GM18526 (cell line): ENCODE data around the gene DCUN1D4.

Source experiments
- POLR2A ChIP-seq: IDR thresholded peaks from 3 replicates; pipeline ENCODE4 v1.6.1; 2011; ENCODE audit not compliant: insufficient read length; ENCODE audit errors: extremely low read depth

DCUN1D4 gene

DNA sequence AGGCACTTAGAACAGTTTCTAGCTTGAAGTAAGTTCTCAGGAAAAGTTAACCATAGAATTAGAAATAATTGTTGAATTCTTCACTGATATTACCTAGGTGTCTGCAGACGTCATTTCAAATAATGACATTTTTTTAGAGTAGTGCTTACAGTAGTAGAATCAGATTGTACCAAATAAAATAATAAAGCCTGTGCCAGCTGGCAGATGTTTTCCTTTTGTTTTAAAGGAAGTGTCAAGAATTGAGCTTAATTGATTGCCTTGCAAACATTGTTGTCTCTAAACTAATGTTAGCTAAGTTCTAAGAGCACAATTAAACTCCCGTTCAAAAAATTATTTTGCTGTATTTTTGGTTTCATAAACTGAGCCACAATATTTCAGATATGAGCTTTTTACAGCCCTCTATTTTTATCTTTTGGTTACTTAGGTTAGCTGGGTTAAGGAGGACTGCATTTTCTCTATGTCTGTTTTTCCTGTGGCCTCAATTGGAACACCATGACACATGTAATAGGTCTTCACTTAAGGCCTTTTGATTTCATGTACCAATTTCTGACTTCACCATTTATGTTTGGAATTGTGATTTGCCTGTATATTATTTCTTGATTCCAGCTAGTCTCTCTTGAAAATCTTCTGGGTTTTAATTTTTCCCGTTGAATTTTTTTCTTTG lies 64.2 kb downstream of the DCUN1D4 start:
- no peak for TF ChIP-seq POLR2A

DNA sequence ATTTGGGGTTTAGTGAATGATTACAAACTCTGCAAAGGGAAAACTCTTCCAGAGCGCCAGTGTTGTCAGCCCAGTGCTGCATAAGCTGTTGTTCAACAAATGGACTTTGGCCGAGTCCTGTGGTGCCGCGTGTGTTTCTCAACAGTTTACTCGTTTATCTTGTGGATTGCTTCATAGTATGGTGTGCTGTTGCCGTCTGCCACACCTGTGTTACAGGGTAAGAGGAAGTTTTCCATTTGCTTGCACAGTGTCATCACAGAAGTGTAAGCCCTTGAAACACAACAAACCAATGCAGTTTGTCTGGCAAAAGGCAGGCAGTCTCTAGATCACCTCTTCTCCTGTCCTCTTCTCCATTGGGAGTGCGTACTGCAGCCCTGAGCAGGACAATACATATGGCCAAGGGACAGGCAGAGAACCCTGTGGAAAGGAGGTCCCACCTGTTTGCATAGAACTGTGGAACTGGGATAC lies 66.3 kb downstream of the DCUN1D4 start:
- no peak for TF ChIP-seq POLR2A

- no peak for TF ChIP-seq POLR2A
Observed at GRCh38 chr4:51918251-51918650, 75.3 kb downstream of the DCUN1D4 start.

DNA sequence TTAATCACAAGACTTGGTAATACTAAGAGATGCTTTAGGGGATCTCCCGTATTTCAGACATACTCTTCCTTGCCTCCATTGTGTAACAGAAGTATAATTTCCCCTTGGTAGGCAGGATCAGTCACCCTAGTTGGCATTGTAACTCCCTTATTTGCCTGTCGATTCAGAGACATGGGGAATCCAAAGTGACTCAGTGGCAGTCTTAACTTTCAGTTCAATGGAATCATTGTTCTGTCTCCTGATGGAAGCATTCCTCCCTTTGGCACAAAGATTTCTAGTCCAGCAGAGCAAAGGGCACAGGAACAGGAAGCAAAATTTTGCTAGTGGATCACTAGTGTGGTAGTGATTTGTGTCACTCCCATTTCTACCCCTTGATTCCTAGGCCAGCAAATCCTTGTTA lies 80.4 kb downstream of the DCUN1D4 start:
- TF ChIP-seq POLR2A = no peak

- no peak for TF ChIP-seq POLR2A
Observed at GRCh38 chr4:51925307-51925706, 82.4 kb downstream of the DCUN1D4 start.

GRCh38 chr4:51930557-51930956 lies 87.6 kb downstream of the DCUN1D4 start:
- no peak for TF ChIP-seq POLR2A

DNA sequence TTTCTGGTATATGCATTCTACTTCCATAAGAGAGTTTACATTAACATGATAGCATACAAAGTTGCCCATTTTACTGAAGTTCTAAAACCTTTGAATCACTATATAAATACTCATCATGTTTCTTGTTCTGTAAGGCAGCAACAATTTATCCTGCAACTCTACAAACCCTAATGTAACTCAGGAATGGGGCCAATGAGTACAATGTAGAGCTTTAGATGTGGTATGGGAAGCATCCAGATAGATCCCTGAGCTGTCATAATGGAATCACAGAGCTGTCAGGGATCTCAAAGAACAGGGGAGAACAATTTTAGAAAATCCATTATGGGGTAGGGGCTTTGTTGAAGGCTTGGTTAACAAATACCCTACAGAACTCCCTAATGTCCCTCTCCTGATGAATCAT lies 88.5 kb downstream of the DCUN1D4 start:
- TF ChIP-seq POLR2A = no peak

GRCh38 chr4:51932261-51932660 lies 89.3 kb downstream of the DCUN1D4 start:
- no peak for TF ChIP-seq POLR2A

DNA sequence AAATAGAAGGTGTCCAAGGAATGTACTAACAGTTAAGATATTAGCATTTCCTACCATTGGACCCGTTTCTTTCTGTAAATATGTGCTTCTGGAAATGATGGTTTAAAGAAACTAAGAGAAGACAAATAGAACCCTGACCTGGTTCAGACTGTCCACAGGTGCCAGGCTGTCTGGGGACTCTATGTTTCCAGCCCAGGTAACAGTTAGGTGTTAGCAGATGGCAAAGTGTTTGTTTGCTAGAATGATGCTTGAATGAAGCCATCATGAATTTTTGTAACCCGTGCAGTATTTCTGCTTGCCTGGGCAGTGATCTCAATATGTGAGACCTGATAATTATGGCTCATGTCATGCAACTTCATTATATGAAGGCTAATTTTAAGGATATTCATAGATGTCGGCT lies 89.7 kb downstream of the DCUN1D4 start:
- no peak for TF ChIP-seq POLR2A

- no peak for TF ChIP-seq POLR2A
Observed at GRCh38 chr4:51942108-51942832, 99.3 kb downstream of the DCUN1D4 start.

DNA sequence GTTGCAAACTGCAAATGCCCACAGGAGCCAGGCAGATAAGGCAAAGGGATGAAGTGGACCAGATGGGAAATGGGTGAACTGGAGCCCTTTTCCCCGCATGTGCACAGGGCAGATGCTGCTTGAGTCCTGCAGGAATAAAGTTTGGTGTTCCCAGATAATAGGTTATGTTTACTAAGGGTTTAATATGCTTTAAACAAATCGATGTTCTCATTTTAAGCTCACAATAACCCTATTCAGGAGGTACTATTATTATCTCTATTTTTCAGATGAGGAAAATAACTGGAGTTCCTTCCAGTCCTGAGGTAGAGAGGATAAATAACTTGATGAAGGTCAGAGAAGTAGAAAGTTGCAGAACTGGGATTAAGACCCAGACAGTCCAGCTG lies 99.9 kb downstream of the DCUN1D4 start:
- no peak for TF ChIP-seq POLR2A

DNA sequence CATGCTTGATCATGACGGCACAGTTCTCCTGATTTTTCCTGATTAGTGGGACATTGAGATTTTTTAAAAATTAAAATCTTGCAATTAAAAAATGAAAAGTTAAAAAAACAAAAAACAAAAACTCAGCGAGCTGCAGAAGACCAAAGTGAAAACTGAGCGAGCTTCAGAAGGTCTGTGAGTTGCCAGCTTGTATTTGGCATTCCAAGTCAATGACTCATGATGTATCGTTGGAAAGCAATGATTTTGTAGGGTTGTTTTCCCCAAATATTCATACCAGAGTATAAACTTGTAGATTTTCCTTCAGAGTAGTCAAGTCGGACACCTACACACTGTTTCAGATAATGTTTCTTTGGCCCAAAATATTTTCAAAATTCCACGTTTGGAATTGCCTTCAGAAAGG lies 100.3 kb downstream of the DCUN1D4 start:
- TF ChIP-seq POLR2A = no peak

DNA sequence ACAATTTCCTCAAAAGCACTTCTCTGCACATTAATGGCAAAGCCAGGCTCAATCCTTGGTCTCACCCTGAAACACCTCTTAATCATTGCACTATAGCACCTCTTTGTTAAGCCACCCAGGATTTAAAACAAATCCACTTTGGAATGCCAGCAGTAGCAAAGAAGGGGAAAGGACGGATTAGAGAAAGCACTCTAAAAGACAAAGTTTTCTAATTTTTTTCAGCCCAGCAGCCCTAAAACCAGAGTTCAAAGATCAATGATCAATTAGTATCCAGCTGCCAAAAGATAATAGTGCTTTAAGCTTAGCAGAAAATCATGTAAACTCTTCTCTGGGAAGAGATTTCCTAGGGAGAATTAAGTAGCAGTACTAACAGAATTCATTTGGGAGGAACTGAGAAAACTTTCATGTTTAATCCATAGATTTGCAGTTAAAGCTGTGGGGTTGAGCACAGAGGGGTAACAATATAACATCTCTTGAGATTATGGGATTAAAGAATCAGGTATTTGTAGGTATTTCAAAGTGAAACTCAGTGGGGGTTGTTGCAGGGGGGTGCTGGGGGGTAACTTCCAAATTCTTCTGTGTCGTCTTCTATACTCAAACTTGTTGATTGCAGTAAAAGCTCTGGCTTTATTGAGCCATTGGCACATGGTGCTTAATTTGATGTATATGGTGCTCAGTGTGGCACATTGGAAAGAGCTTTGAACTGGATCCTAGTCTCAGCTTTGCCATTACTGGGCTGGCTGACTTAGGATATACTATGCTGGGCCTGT lies 115.4 kb downstream of the DCUN1D4 start:
- TF ChIP-seq POLR2A = no peak

- TF ChIP-seq POLR2A = no peak
Observed at GRCh38 chr4:51960486-51960885, 117.5 kb downstream of the DCUN1D4 start.

GRCh38 chr4:51963841-51964517 lies 121.0 kb downstream of the DCUN1D4 start:
- no peak for TF ChIP-seq POLR2A
